ENCODE results near the gene TBKBP1.

GRCh38 chr17:47760409-47761140 lies 66.6 kb downstream of the TBKBP1 start:
- TF ChIP-seq CTCF (IDR thresholded peaks at IDR 0.05; ENCODE audit: extremely low read depth in 1 of 2, insufficient read depth in 1 of 2, low read depth in 1 of 2, low read length in 2 of 2) = no peak
- no peak for TF ChIP-seq EZH2 (IDR thresholded peaks at IDR 0.05; ENCODE audit: borderline replicate concordance, low read depth, low read length, severe bottlenecking)
- TF ChIP-seq POLR2A (IDR thresholded peaks at IDR 0.05; ENCODE audit: low read depth, low read length) = no peak
- TF ChIP-seq MYC (IDR thresholded peaks at IDR 0.05; ENCODE audit: low read depth, low read length) = no peak
- no peak for TF ChIP-seq POLR2AphosphoS5 (IDR thresholded peaks at IDR 0.05; ENCODE audit: insufficient read depth, low read depth, low read length)
- TF ChIP-seq MAX (IDR thresholded peaks at IDR 0.05; ENCODE audit: insufficient read depth, insufficient read length) = no peak
